SK-N-MC (cell line): ENCODE measurements around the gene FAS.

Experiments used
- DNase-seq: peaks from one replicate; pipeline ENCODE4 v3.0.0-alpha.2; 2011; ENCODE audit warnings: low read depth, low spot score
- H3K27ac ChIP-seq: fragments of 200-600 bp; sonication (generic); 2 replicates; pipeline ENCODE4 v1.5.1; 2016; ENCODE audit warnings: mixed run types
- H3K36me3 ChIP-seq: fragments of 200-600 bp; sonication (generic); 2 replicates; pipeline ENCODE4 v1.6.1; 2017; ENCODE audit warnings: antibody characterized with exemption, low read length, mixed read lengths; ENCODE audit not compliant: insufficient read depth
- H3K4me3 ChIP-seq: fragments of 200-600 bp; sonication (generic); 2 replicates; pipeline ENCODE4 v1.5.1; 2016
- H3K9ac ChIP-seq: fragments of 200-600 bp; sonication (generic); 2 replicates; pipeline ENCODE4 v1.8.0; 2017; ENCODE audit warnings: mixed run types, mixed read lengths; ENCODE audit not compliant: insufficient read length
- H3K9me3 ChIP-seq: fragments of 200-600 bp; sonication (generic); 2 replicates; pipeline ENCODE4 v1.6.1; 2017; ENCODE audit warnings: low read depth, mild to moderate bottlenecking, antibody characterized with exemption, low read length, moderate library complexity, mixed read lengths
- EZH2 ChIP-seq: fragments of 200-600 bp; sonication (generic); IDR thresholded peaks from one replicate; pipeline ENCODE4 v1.6.1; 2017; ENCODE audit warnings: antibody characterized with exemption
- FOXP2 ChIP-seq: optimal IDR thresholded peaks from 2 replicates; pipeline ENCODE3; 2011; ENCODE audit warnings: mild to moderate bottlenecking, moderate library complexity; ENCODE audit not compliant: insufficient read depth; ENCODE audit errors: extremely low read length, control extremely low read depth
- POLR2AphosphoS5 ChIP-seq: IDR thresholded peaks from 2 replicates; pipeline ENCODE4 v1.6.1; 2012; ENCODE audit warnings: mild to moderate bottlenecking, low read depth, low read length, borderline replicate concordance

The FAS gene

DNA sequence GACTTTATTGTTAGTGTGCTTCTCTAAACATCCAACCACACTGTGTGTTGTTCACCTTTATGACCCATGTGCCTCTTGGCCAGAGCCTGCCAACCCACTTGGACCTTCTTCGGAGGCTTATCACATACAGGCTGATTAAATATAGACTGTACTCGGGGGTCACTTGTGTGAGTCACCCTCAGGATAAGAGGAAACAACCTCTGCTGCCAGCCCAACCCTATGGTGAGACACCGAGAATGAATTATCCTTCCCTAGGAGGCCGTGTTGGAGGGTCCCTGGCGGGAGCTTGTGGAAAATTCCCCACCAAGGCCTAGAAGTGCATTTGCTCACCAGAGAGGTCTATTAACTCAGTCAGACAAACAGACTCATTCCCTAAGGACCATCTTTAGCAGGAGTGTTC is 63.0 kb downstream of the FAS start:
- no peaks in the 10 kb centered on the region for H3K9me3 ChIP-seq
- H3K27ac ChIP-seq: no peak overlapping the region
- no peak for DNase-seq
- no peak overlapping the region for H3K4me3 ChIP-seq
- TF ChIP-seq POLR2AphosphoS5 (no peak), EZH2 (no peak), FOXP2 (no peak)
- no peaks in the 10 kb centered on the region for H3K36me3 ChIP-seq
- H3K9ac ChIP-seq: no peak overlapping the region

DNA sequence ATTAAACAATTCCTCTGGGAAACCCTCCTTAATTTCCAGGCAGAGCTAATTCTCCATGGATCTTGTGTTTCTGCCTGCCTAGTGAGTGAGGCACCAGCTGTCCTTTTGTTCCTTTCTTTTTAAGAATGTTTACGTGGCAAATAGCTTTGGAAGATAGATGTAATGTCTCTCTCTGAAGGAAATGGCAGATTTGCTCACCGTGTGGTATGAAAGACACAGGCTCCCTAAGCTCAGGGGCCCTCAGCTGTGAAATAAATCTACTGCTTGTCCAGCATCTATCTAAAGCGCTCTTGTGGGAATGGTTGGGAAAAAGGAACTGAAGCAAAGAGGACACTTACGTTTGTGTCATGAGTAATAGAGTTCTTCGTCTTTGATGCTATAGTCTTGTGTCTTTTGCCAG is 64.6 kb downstream of the FAS start:
- DNase-seq: no peak
- Histone ChIP-seq H3K27ac (no peak overlapping the region), H3K36me3 (no peaks in the 10 kb centered on the region), H3K4me3 (no peak overlapping the region), H3K9me3 (no peaks in the 10 kb centered on the region), H3K9ac (no peak overlapping the region)
- TF ChIP-seq EZH2 (no peak), FOXP2 (no peak), POLR2AphosphoS5 (no peak)

DNA sequence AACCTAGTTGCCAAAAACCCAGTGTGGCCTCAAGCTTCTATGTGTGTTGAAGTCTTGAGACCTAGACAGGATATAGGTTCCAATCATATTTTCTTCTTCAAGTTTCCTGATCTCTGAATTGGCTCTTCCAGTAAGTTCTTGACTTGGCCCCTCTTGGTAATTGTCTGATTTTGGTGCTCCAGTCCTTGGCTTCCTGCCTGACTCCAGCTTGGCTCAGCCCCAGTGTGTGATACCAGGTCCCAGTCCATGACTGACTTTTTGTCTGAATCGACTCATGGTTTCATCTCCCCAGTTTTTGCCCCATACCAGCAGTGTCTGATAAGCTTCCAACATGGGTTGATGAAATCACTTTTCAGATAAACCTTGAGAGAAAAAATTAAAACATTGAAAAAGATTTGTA is 72.3 kb downstream of the FAS start:
- no peak overlapping the region for H3K27ac ChIP-seq
- no peak for TF ChIP-seq FOXP2
- TF ChIP-seq EZH2: no peak
- TF ChIP-seq POLR2AphosphoS5: no peak
- no peaks in the 10 kb centered on the region for H3K9me3 ChIP-seq
- H3K4me3 ChIP-seq: no peak overlapping the region
- no peaks in the 10 kb centered on the region for H3K36me3 ChIP-seq
- no peak for DNase-seq
- H3K9ac ChIP-seq: no peak overlapping the region

DNA sequence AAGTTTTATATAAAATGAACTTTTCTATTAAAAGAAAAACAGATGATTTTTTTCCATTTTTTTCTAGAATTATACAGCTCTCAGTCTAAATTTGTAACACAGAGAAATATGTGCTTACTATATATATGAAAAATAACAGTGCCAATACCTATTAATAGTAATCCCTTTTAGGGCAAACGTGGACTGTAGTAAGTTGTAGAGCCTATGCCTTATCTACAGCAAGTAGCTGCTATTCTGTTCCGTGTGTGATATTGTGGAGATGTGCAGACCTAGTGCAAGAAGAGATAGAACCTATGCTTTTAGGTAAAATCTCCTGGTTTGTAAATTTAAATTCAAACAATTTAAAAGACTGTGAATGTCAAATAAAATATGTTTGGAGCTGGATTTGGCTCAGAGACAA is 72.9 kb downstream of the FAS start:
- Histone ChIP-seq H3K9ac (no peak overlapping the region), H3K4me3 (no peak overlapping the region), H3K36me3 (no peaks in the 10 kb centered on the region), H3K27ac (no peak overlapping the region), H3K9me3 (no peaks in the 10 kb centered on the region)
- TF ChIP-seq FOXP2 (no peak), POLR2AphosphoS5 (no peak), EZH2 (no peak)
- DNase-seq: no peak

- no peak for DNase-seq
- Histone ChIP-seq H3K4me3 (no peak overlapping the region), H3K9me3 (no peaks in the 10 kb centered on the region), H3K36me3 (no peaks in the 10 kb centered on the region), H3K9ac (no peak overlapping the region), H3K27ac (no peak overlapping the region)
- TF ChIP-seq EZH2 (no peak), FOXP2 (no peak), POLR2AphosphoS5 (no peak)
Observed at GRCh38 chr10:89064748-89065147, 74.2 kb downstream of the FAS start.
